ENCODE data around the gene COL15A1. TPM values are rescaled to one million over a fixed set of nuclear protein-coding genes. Genes with fewer than 3 reads are reported as not detected.

COL15A1 gene
- polyA plus RNA-seq (2013, experiment 1 of 2), result 0.22 TPM
- 0.32 TPM for polyA plus RNA-seq (2013, experiment 2 of 2)

DNA sequence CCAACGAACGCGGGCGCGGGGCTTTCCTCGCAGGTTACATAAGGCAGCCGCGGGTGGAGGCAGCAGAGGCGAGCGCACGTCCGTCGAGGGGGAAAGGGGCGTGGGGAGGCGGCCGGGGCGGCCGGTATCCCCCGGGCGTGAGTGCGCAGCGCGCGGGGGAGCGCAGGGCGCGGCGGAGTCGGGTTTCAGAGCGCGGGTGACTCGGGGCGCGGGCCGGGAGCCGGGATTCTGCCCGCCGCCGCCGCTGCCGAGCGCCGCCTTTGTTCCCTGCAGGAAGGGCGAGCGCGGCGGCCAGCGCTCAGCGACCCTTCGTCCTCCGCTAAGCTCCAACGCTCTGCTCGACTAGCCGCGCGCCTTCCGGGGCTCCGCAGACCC lies at the start of gene COL15A1:
Gene COL15A1, plus strand, starts transcription at position 226 of the 375 bp plus-strand sequence. CDS start 155 bp downstream, outside the sequence.
- H2BK120ac ChIP-seq (ENCODE audit: low read depth, low read length), result no peak within 1 kb of the TSS
- no peak within 1 kb of the TSS for H4K8ac ChIP-seq (ENCODE audit: low read depth, low read length)
- peak within 1 kb of the TSS; percentile 86 for H3K23ac ChIP-seq (ENCODE audit: low read length)
- no peaks in the 10 kb centered on the region for H3K79me1 ChIP-seq (ENCODE audit: low read length)
- H2BK15ac ChIP-seq (replicated peaks; ENCODE audit: low read depth), result no peak within 1 kb of the TSS
- WGBS (ENCODE audit: extremely low coverage, insufficient coverage, low lambda C conversion rate), result no CpG with 5 or more reads among the region's 58 CpGs
- H2BK5ac ChIP-seq (ENCODE audit: low read length), result no peak within 1 kb of the TSS
- no peaks in the 10 kb centered on the region for H3K36me3 ChIP-seq (ENCODE audit: control insufficient read depth, insufficient read depth, low read length)
- H3K18ac ChIP-seq (ENCODE audit: low read length), result no peak within 1 kb of the TSS
- no peak within 1 kb of the TSS for H3K27ac ChIP-seq (ENCODE audit: low read depth, low read length)
- peak; percentile 39 for DNase-seq
- H3K4me1 ChIP-seq (ENCODE audit: control insufficient read depth, low read depth, low read length), result no peaks in the 10 kb centered on the region
- H3K4ac ChIP-seq (ENCODE audit: low read depth, low read length), result no peak within 1 kb of the TSS
- H3K79me2 ChIP-seq (ENCODE audit: control insufficient read depth, insufficient read depth, low read length), result no peaks in the 10 kb centered on the region
- H3K4me2 ChIP-seq (ENCODE audit: low read length), result peak within 1 kb of the TSS; percentile 91
- no peak within 1 kb of the TSS for H4K5ac ChIP-seq (ENCODE audit: low read length)
- H3K56ac ChIP-seq (ENCODE audit: low read length), result peak within 1 kb of the TSS; percentile 77
- H3K27me3 ChIP-seq (ENCODE audit: insufficient read depth, low read length, poor library complexity), result peaks cover 28% of the 10 kb centered on the region
- no peak within 1 kb of the TSS for H2AK5ac ChIP-seq (ENCODE audit: low read length)
- H3K9ac ChIP-seq (ENCODE audit: low read length), result peak within 1 kb of the TSS; percentile 31
- peak within 1 kb of the TSS; percentile 40 for H3K4me3 ChIP-seq (ENCODE audit: low read length)

- Histone ChIP-seq H3K9ac (ENCODE audit: low read length) (no peak overlapping the region), H3K79me1 (ENCODE audit: low read length) (no peaks in the 10 kb centered on the region), H2BK120ac (ENCODE audit: low read depth, low read length) (no peak overlapping the region), H2BK15ac (replicated peaks; ENCODE audit: low read depth) (no peak overlapping the region), H3K18ac (ENCODE audit: low read length) (no peak overlapping the region), H4K5ac (ENCODE audit: low read length) (no peak overlapping the region), H3K4me2 (ENCODE audit: low read length) (no peak overlapping the region), H3K23ac (ENCODE audit: low read length) (no peak overlapping the region), H3K4me1 (ENCODE audit: control insufficient read depth, low read depth, low read length) (no peaks in the 10 kb centered on the region), H3K4ac (ENCODE audit: low read depth, low read length) (no peak overlapping the region), H3K27me3 (ENCODE audit: insufficient read depth, low read length, poor library complexity) (no peaks in the 10 kb centered on the region), H4K8ac (ENCODE audit: low read depth, low read length) (no peak overlapping the region), H3K4me3 (ENCODE audit: low read length) (no peak overlapping the region), H3K36me3 (ENCODE audit: control insufficient read depth, insufficient read depth, low read length) (no peaks in the 10 kb centered on the region), H3K56ac (ENCODE audit: low read length) (no peak overlapping the region), H3K79me2 (ENCODE audit: control insufficient read depth, insufficient read depth, low read length) (no peaks in the 10 kb centered on the region), H3K27ac (ENCODE audit: low read depth, low read length) (no peak overlapping the region), H2BK5ac (ENCODE audit: low read length) (no peak overlapping the region), H2AK5ac (ENCODE audit: low read length) (no peak overlapping the region)
- no peak for DNase-seq
- WGBS (ENCODE audit: extremely low coverage, insufficient coverage, low lambda C conversion rate), result no CpG with 5 or more reads among the region's 3 CpGs
Measured at GRCh38 chr9:98894171-98894570, 49.5 kb upstream of the COL15A1 start.

DNA sequence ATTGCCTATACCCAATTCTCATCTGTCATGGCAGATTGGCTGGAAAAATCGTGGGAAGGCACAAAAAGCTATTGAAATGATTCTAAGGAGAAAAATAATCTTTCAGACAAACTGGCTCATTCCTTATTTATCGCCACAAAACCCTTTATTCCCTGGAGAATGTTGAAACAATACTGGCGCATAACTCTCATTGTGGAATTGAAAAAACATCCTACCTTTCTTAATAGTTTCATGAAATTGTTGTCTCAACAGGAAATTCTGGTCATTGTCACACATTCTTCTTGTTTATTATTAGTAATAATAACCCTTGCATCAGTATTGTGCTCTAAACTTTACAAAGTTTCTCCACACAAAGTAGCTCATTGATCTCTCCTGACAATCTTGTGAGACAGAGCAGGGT lies 48.9 kb upstream of the COL15A1 start:
- H4K8ac ChIP-seq (ENCODE audit: low read depth, low read length), result no peak overlapping the region
- H3K27me3 ChIP-seq (ENCODE audit: insufficient read depth, low read length, poor library complexity), result no peaks in the 10 kb centered on the region
- no peaks in the 10 kb centered on the region for H3K4me1 ChIP-seq (ENCODE audit: control insufficient read depth, low read depth, low read length)
- no peaks in the 10 kb centered on the region for H3K36me3 ChIP-seq (ENCODE audit: control insufficient read depth, insufficient read depth, low read length)
- no peak overlapping the region for H3K4ac ChIP-seq (ENCODE audit: low read depth, low read length)
- no peaks in the 10 kb centered on the region for H3K79me1 ChIP-seq (ENCODE audit: low read length)
- H3K18ac ChIP-seq (ENCODE audit: low read length), result no peak overlapping the region
- no peak overlapping the region for H3K9ac ChIP-seq (ENCODE audit: low read length)
- H3K4me2 ChIP-seq (ENCODE audit: low read length), result no peak overlapping the region
- H3K4me3 ChIP-seq (ENCODE audit: low read length), result no peak overlapping the region
- no peak overlapping the region for H2BK120ac ChIP-seq (ENCODE audit: low read depth, low read length)
- no peak overlapping the region for H4K5ac ChIP-seq (ENCODE audit: low read length)
- H3K56ac ChIP-seq (ENCODE audit: low read length), result no peak overlapping the region
- H3K23ac ChIP-seq (ENCODE audit: low read length), result no peak overlapping the region
- no CpG with 5 or more reads among the region's 3 CpGs for WGBS (ENCODE audit: extremely low coverage, insufficient coverage, low lambda C conversion rate)
- H2BK5ac ChIP-seq (ENCODE audit: low read length), result no peak overlapping the region
- no peak overlapping the region for H3K27ac ChIP-seq (ENCODE audit: low read depth, low read length)
- no peak overlapping the region for H2AK5ac ChIP-seq (ENCODE audit: low read length)
- H3K79me2 ChIP-seq (ENCODE audit: control insufficient read depth, insufficient read depth, low read length), result no peaks in the 10 kb centered on the region
- no peak for DNase-seq
- no peak overlapping the region for H2BK15ac ChIP-seq (replicated peaks; ENCODE audit: low read depth)

DNA sequence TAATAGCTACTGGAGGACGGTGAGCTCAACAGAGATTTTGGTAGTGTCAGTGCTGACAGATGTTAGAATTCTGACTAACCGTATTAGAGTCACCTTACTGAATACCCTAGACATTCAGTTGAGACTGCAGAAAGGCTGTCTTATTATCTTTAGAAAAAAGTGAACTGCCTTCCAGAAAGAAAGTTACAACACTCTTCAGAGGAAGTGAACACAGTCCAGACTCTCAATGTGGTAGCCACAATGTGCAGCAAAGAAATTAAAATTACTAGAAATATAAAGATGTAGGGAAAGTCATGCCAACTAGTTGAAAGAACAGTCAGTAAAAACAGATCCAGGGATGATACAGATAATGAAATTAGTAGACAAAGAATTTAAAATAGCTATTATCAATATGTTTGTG lies 47.1 kb upstream of the COL15A1 start:
- no peak overlapping the region for H3K18ac ChIP-seq (ENCODE audit: low read length)
- H4K8ac ChIP-seq (ENCODE audit: low read depth, low read length), result no peak overlapping the region
- H2AK5ac ChIP-seq (ENCODE audit: low read length), result no peak overlapping the region
- H4K5ac ChIP-seq (ENCODE audit: low read length), result no peak overlapping the region
- no peak overlapping the region for H2BK5ac ChIP-seq (ENCODE audit: low read length)
- no peak overlapping the region for H3K56ac ChIP-seq (ENCODE audit: low read length)
- H2BK120ac ChIP-seq (ENCODE audit: low read depth, low read length), result no peak overlapping the region
- no peaks in the 10 kb centered on the region for H3K27me3 ChIP-seq (ENCODE audit: insufficient read depth, low read length, poor library complexity)
- H3K4me2 ChIP-seq (ENCODE audit: low read length), result no peak overlapping the region
- no peaks in the 10 kb centered on the region for H3K79me2 ChIP-seq (ENCODE audit: control insufficient read depth, insufficient read depth, low read length)
- no peak overlapping the region for H3K9ac ChIP-seq (ENCODE audit: low read length)
- no peak overlapping the region for H3K4me3 ChIP-seq (ENCODE audit: low read length)
- no peak overlapping the region for H3K27ac ChIP-seq (ENCODE audit: low read depth, low read length)
- no peaks in the 10 kb centered on the region for H3K36me3 ChIP-seq (ENCODE audit: control insufficient read depth, insufficient read depth, low read length)
- no peak overlapping the region for H2BK15ac ChIP-seq (replicated peaks; ENCODE audit: low read depth)
- no peak for DNase-seq
- no peaks in the 10 kb centered on the region for H3K4me1 ChIP-seq (ENCODE audit: control insufficient read depth, low read depth, low read length)
- no peak overlapping the region for H3K23ac ChIP-seq (ENCODE audit: low read length)
- WGBS (ENCODE audit: extremely low coverage, insufficient coverage, low lambda C conversion rate), result no CpG with 5 or more reads among the region's 2 CpGs
- H3K79me1 ChIP-seq (ENCODE audit: low read length), result no peaks in the 10 kb centered on the region
- no peak overlapping the region for H3K4ac ChIP-seq (ENCODE audit: low read depth, low read length)

- H2BK5ac ChIP-seq (ENCODE audit: low read length), result no peak overlapping the region
- no peak overlapping the region for H3K4me3 ChIP-seq (ENCODE audit: low read length)
- no peak overlapping the region for H3K27ac ChIP-seq (ENCODE audit: low read depth, low read length)
- H3K4me1 ChIP-seq (ENCODE audit: control insufficient read depth, low read depth, low read length), result no peaks in the 10 kb centered on the region
- H3K9ac ChIP-seq (ENCODE audit: low read length), result no peak overlapping the region
- no peaks in the 10 kb centered on the region for H3K27me3 ChIP-seq (ENCODE audit: insufficient read depth, low read length, poor library complexity)
- H2BK120ac ChIP-seq (ENCODE audit: low read depth, low read length), result no peak overlapping the region
- H3K56ac ChIP-seq (ENCODE audit: low read length), result no peak overlapping the region
- no peak overlapping the region for H3K23ac ChIP-seq (ENCODE audit: low read length)
- H3K4ac ChIP-seq (ENCODE audit: low read depth, low read length), result no peak overlapping the region
- WGBS (ENCODE audit: extremely low coverage, insufficient coverage, low lambda C conversion rate), result no CpG with 5 or more reads among the region's 1 CpG
- H3K79me2 ChIP-seq (ENCODE audit: control insufficient read depth, insufficient read depth, low read length), result no peaks in the 10 kb centered on the region
- no peak overlapping the region for H4K8ac ChIP-seq (ENCODE audit: low read depth, low read length)
- no peak overlapping the region for H3K18ac ChIP-seq (ENCODE audit: low read length)
- no peaks in the 10 kb centered on the region for H3K36me3 ChIP-seq (ENCODE audit: control insufficient read depth, insufficient read depth, low read length)
- no peak overlapping the region for H2AK5ac ChIP-seq (ENCODE audit: low read length)
- H3K4me2 ChIP-seq (ENCODE audit: low read length), result no peak overlapping the region
- H4K5ac ChIP-seq (ENCODE audit: low read length), result no peak overlapping the region
- DNase-seq, result no peak
- no peaks in the 10 kb centered on the region for H3K79me1 ChIP-seq (ENCODE audit: low read length)
- no peak overlapping the region for H2BK15ac ChIP-seq (replicated peaks; ENCODE audit: low read depth)
Measured at GRCh38 chr9:98897745-98898144, 46.0 kb upstream of the COL15A1 start.

DNA sequence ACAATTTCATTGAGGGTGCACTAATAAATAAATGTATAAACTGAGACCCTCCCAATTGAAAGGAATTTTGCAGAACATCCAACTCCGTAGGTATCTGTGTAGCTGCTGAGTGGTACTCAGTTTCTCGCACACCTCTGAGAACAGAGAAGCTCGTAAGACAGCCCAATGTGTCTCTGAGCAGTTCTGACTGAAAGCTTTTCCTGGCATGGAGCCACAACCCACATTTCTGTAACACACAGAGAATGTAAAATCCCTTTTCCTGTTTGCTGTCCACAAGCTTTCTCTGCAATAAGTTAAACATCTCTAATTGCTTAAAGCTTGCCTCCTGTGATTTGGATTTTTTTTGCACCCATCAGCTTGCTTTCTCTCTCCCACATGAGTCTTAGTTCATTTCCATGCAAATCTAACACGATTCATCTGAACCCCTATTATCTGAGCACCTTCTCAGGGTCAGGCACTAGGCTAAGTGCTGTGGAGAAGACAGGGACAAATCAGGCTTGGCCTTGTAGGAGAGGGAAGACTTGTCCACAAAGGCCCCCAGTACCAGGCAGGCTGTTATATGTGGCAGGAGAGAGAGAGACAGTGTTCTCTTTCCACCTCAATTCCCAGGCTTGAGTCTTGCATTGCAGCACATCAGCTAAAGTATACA lies 44.2 kb upstream of the COL15A1 start:
- no peak overlapping the region for H3K56ac ChIP-seq (ENCODE audit: low read length)
- H3K4me3 ChIP-seq (ENCODE audit: low read length), result no peak overlapping the region
- H3K4me1 ChIP-seq (ENCODE audit: control insufficient read depth, low read depth, low read length), result no peaks in the 10 kb centered on the region
- no peak overlapping the region for H2AK5ac ChIP-seq (ENCODE audit: low read length)
- no peak overlapping the region for H2BK5ac ChIP-seq (ENCODE audit: low read length)
- H2BK120ac ChIP-seq (ENCODE audit: low read depth, low read length), result no peak overlapping the region
- no peaks in the 10 kb centered on the region for H3K79me2 ChIP-seq (ENCODE audit: control insufficient read depth, insufficient read depth, low read length)
- H4K5ac ChIP-seq (ENCODE audit: low read length), result no peak overlapping the region
- DNase-seq, result no peak
- no peak overlapping the region for H3K23ac ChIP-seq (ENCODE audit: low read length)
- H3K9ac ChIP-seq (ENCODE audit: low read length), result no peak overlapping the region
- H2BK15ac ChIP-seq (replicated peaks; ENCODE audit: low read depth), result no peak overlapping the region
- WGBS (ENCODE audit: extremely low coverage, insufficient coverage, low lambda C conversion rate), result no CpG with 5 or more reads among the region's 4 CpGs
- no peaks in the 10 kb centered on the region for H3K79me1 ChIP-seq (ENCODE audit: low read length)
- H3K18ac ChIP-seq (ENCODE audit: low read length), result no peak overlapping the region
- H3K4me2 ChIP-seq (ENCODE audit: low read length), result no peak overlapping the region
- no peak overlapping the region for H3K27ac ChIP-seq (ENCODE audit: low read depth, low read length)
- H3K27me3 ChIP-seq (ENCODE audit: insufficient read depth, low read length, poor library complexity), result no peaks in the 10 kb centered on the region
- no peak overlapping the region for H3K4ac ChIP-seq (ENCODE audit: low read depth, low read length)
- H4K8ac ChIP-seq (ENCODE audit: low read depth, low read length), result no peak overlapping the region
- H3K36me3 ChIP-seq (ENCODE audit: control insufficient read depth, insufficient read depth, low read length), result no peaks in the 10 kb centered on the region

Measured in mesendoderm (in vitro differentiated cells).